Measurements from ENCODE around the gene CAMK2D.

DNA sequence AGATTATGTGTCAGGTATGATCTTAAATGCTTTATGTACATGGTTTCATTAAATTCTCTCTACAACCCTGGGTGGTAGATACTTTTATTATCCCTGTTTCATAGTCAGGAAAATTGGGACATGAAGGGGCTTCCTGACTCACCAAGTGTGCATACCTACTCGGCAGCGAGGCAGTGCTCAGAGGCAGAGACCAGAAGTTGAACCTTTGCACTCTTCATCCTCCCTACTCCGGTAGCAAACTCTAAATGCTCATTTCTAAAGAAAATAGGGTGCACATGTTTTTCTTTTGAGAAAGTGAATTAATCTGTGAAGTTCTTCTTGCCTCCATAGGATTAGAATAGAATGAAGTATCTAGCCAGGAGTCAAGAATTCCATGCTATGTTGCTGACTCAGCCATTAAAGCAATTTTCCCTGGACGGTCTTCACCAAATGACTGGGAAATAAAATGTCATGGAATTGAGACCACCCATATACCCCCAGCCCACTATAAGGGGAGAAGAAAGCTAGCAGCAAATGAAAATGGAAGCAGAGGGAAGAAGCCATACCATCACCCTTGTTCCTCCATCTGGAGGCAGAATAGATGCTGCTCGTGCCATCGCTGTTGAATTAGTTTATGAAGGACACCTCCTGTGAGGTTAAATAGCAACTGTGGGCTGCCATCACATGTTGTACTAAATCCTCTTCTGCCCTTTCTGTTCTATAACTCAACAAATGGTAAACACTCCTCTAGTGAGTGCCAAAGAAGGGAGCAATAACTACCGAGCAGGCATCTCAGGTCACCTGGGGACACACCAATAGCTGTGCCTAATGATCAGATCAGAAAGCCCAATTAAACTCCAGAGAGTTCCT lies 355.4 kb downstream of the CAMK2D start:
- TF ChIP-seq, protein P1, sequence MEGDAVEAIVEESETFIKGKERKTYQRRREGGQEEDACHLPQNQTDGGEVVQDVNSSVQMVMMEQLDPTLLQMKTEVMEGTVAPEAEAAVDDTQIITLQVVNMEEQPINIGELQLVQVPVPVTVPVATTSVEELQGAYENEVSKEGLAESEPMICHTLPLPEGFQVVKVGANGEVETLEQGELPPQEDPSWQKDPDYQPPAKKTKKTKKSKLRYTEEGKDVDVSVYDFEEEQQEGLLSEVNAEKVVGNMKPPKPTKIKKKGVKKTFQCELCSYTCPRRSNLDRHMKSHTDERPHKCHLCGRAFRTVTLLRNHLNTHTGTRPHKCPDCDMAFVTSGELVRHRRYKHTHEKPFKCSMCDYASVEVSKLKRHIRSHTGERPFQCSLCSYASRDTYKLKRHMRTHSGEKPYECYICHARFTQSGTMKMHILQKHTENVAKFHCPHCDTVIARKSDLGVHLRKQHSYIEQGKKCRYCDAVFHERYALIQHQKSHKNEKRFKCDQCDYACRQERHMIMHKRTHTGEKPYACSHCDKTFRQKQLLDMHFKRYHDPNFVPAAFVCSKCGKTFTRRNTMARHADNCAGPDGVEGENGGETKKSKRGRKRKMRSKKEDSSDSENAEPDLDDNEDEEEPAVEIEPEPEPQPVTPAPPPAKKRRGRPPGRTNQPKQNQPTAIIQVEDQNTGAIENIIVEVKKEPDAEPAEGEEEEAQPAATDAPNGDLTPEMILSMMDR (conservative IDR thresholded peaks at IDR 0.05; ENCODE audit: low read depth, low read length) = no peak
- TF ChIP-seq EZH2phosphoT487 (IDR thresholded peaks at IDR 0.05; ENCODE audit: borderline replicate concordance, low read length) (no peak), EZH2 (IDR thresholded peaks at IDR 0.05; ENCODE audit: low read length, unreplicated experiment) (no peak)
